CD14-positive monocyte (primary cell): ENCODE measurements around the gene TUT1. TPM values are rescaled to one million over a fixed set of nuclear protein-coding genes. Genes with fewer than 3 reads are reported as not detected.
A peak's percentile ranks its signal among the peaks of the same experiment; 100 is the strongest.

ENCODE experiments used
- DNase-seq, 3 donors: peaks; one replicate each; pipeline ENCODE4 v3.0.0-alpha.2; 2011 to 2022
- H2AFZ ChIP-seq: 2 replicates; pipeline ENCODE4 v1.6.0; 2012; ENCODE audit warnings: mild to moderate bottlenecking, low read depth, low read length, inconsistent platforms; ENCODE audit not compliant: insufficient read depth, poor library complexity, severe bottlenecking
- H3K27ac ChIP-seq, 2 donors: 1 replicate in 1 of 2; 2 replicates in 1 of 2; pipeline ENCODE4 v1.5.1; 2012 to 2013; ENCODE audit warnings: low read length in 2 of 2, control low read depth in 1 of 2, inconsistent platforms in 1 of 2, low read depth in 1 of 2, mild to moderate bottlenecking in 1 of 2
- H3K27me3 ChIP-seq, 2 donors: one replicate each; pipeline versions ENCODE4 v1.6.0 to v1.6.1; 2011 to 2013; ENCODE audit warnings: low read length in 2 of 2; ENCODE audit not compliant: control insufficient read depth in 2 of 2, insufficient read depth in 2 of 2
- H3K36me3 ChIP-seq, 2 donors: replicated peaks in 1 of 2; 1 replicate in 1 of 2; 2 replicates in 1 of 2; pipeline versions ENCODE4 v1.5.1 to v1.6.1; 2012 to 2013; ENCODE audit warnings: low read length in 2 of 2, control low read depth in 1 of 2, inconsistent platforms in 1 of 2, mild to moderate bottlenecking in 1 of 2; ENCODE audit not compliant: insufficient read depth in 2 of 2, control insufficient read depth in 1 of 2
- H3K4me1 ChIP-seq, 2 donors: 1 replicate in 1 of 2; 2 replicates in 1 of 2; pipeline versions ENCODE4 v1.5.1 to v1.6.1; 2012 to 2013; ENCODE audit warnings: low read length in 2 of 2, control low read depth in 1 of 2, inconsistent platforms in 1 of 2, mild to moderate bottlenecking in 1 of 2, moderate library complexity in 1 of 2; ENCODE audit not compliant: insufficient read depth in 2 of 2, control insufficient read depth in 1 of 2
- H3K4me2 ChIP-seq: replicated peaks from 2 replicates; pipeline ENCODE3; 2012; ENCODE audit warnings: low read length, moderate library complexity, mild to moderate bottlenecking; ENCODE audit not compliant: poor library complexity, severe bottlenecking; ENCODE audit errors: extremely low read depth
- H3K4me3 ChIP-seq, 3 experiments: fragments of 200-600 bp in 1 of 3; sonication (generic) in 1 of 3; replicated peaks in 1 of 3; 1 replicate in 2 of 3; 2 replicates in 1 of 3; pipeline ENCODE4 v1.5.1; 2011 to 2013; ENCODE audit warnings: low read length in 3 of 3, mild to moderate bottlenecking in 3 of 3, control low read depth in 2 of 3, low read depth in 2 of 3, inconsistent platforms in 1 of 3, moderate library complexity in 1 of 3
- H3K79me2 ChIP-seq: 2 replicates; pipeline ENCODE4 v1.6.0; 2012; ENCODE audit warnings: mild to moderate bottlenecking, control low read depth, inconsistent platforms, low read length, moderate library complexity; ENCODE audit not compliant: insufficient read depth
- H3K9ac ChIP-seq: 2 replicates; pipeline ENCODE4 v1.6.0; 2017; ENCODE audit warnings: low read length, mild to moderate bottlenecking; ENCODE audit not compliant: insufficient read depth, poor library complexity, severe bottlenecking
- H3K9me3 ChIP-seq, 2 donors: replicated peaks in 1 of 2; 1 replicate in 1 of 2; 2 replicates in 1 of 2; pipeline versions ENCODE4 v1.5.1 to v1.6.1; 2012 to 2013; ENCODE audit warnings: low read length in 2 of 2, control low read depth in 1 of 2; ENCODE audit not compliant: control insufficient read depth in 1 of 2, insufficient read depth in 1 of 2
- H4K20me1 ChIP-seq: 2 replicates; pipeline ENCODE4 v1.6.0; 2012; ENCODE audit warnings: mild to moderate bottlenecking, low read length, control low read depth, moderate library complexity; ENCODE audit not compliant: insufficient read depth
- H3K27ac Mint-ChIP-seq, 7 donors: one replicate each; pipeline ENCODE4 v1.8.0; 2020; ENCODE audit warnings: mild to moderate bottlenecking in 7 of 7, mixed read lengths in 7 of 7, moderate library complexity in 6 of 7, inconsistent platforms in 2 of 7
- H3K27me3 Mint-ChIP-seq, 3 donors: one replicate each; pipeline ENCODE4 v1.8.0; 2021 to 2022; ENCODE audit warnings: low read depth in 3 of 3, mild to moderate bottlenecking in 3 of 3, mixed read lengths in 3 of 3, moderate library complexity in 3 of 3, inconsistent platforms in 1 of 3
- H3K36me3 Mint-ChIP-seq, 2 donors: one replicate each; pipeline ENCODE4 v1.8.0; 2020; ENCODE audit warnings: mixed read lengths in 2 of 2, inconsistent platforms in 1 of 2, mild to moderate bottlenecking in 1 of 2
- H3K4me1 Mint-ChIP-seq: one replicate; pipeline ENCODE4 v1.8.0; 2020; ENCODE audit warnings: mild to moderate bottlenecking, mixed read lengths
- H3K4me3 Mint-ChIP-seq, 2 donors: one replicate each; pipeline ENCODE4 v1.8.0; 2020; ENCODE audit warnings: mild to moderate bottlenecking in 2 of 2, mixed read lengths in 2 of 2, moderate library complexity in 1 of 2
- H3K9me3 Mint-ChIP-seq, 7 donors: one replicate each; pipeline ENCODE4 v1.8.0; 2020 to 2022; ENCODE audit warnings: mixed read lengths in 7 of 7, mild to moderate bottlenecking in 6 of 7, moderate library complexity in 6 of 7, inconsistent platforms in 2 of 7
- WGBS: methylation state at CpG from one replicate; pipeline ENCODE4 v1.1.5; 2013; ENCODE audit warnings: missing lambda C conversion rate; ENCODE audit not compliant: insufficient coverage; 5-methylcytosine and 5-hydroxymethylcytosine counted together
- intact Hi-C, 2 donors: fragments of 100-400 bp; cut with micrococcal nuclease; formaldehyde crosslinking; loops; one replicate each; pipeline versions ENCODE4 v1.15.0 to v1.15.1; 2023
- polyA plus RNA-seq, 3 donors: library from polyadenylated mRNA; depleted of rRNA in 1 of 3; unstranded in 2 of 3; stranded (reverse) in 1 of 3; fragments of 300-500 nt in 2 of 3; fragments of >200 nt in 1 of 3; fragmentation: Illumina TruSeq in 2 of 3; gene quantifications; 1 replicate in 2 of 3; 2 replicates in 1 of 3; pipeline ENCODE4 v1.2.3, GENCODE V29; 2012 to 2021
- TF ChIP-seq, protein P1 (sequence below): fragments of 200-600 bp; IDR thresholded peaks from one replicate; pipeline ENCODE4 v1.8.0; 2022; ENCODE audit warnings: antibody characterized with exemption, mild to moderate bottlenecking

The TUT1 gene
- polyA plus RNA-seq, 3 donors, result 1.8 to 16.3 (median 2.1) TPM

DNA sequence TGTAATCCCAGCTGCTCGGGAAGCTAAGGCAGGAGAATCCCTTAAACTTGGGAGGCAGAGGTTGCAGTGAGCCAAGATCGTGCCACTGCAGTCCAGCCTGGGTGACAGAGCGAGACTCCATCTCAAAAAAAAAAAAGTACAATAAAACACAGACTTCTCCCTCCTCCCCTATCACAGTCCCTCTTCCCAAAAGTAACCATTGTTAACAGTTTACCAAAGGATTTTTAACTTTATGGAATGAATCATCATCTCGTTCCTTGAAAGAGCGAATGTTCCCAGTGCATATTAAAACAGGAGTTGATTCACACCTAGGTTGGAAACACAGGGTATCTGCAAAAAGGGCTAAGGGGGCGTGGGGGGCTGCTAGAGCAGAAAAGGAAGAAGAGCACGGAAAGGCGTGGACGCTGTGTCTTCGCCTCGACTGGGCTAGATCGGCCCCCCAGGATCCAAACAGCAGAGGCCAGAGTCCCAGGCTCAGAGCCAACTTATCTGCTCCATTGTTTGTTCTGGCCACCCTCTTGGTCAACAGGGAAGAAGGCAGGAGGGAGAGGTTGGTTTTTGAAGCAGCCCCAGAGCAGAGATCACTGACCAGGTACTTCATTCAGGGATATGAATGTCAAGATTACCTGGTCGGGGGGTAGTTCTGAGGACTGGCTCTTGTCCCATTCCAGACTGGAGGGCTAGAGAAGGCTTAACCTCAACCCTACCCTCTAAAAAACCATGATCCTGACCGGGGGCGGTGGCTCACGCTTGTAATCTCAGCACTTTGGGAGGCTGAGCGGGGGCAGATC, 42.6 kb downstream of the TUT1 start:
- no peaks in the 10 kb centered on the region for H3K9me3 ChIP-seq
- no peak overlapping the region for H3K4me2 ChIP-seq
- peaks cover 0 to 3% (median 0%) of the 10 kb centered on the region in 7 donors for H3K9me3 Mint-ChIP-seq
- no peak overlapping the region for H3K9ac ChIP-seq
- intact Hi-C loops, result loop anchor here in 1 of 2 donors (10.0 kb wide), 1 partner anchor 124 kb away; no protein-coding TSS in a partner anchor
- no peak overlapping the region for H2AFZ ChIP-seq
- DNase-seq, result no peak
- H3K4me1 Mint-ChIP-seq, result peaks cover 61% of the 10 kb centered on the region
- H3K4me1 ChIP-seq, result peaks cover 54 to 55% of the 10 kb centered on the region in 2 donors
- H3K79me2 ChIP-seq, result peaks cover 44% of the 10 kb centered on the region
- peaks cover 28% of the 10 kb centered on the region for H4K20me1 ChIP-seq
- TF ChIP-seq, protein P1, sequence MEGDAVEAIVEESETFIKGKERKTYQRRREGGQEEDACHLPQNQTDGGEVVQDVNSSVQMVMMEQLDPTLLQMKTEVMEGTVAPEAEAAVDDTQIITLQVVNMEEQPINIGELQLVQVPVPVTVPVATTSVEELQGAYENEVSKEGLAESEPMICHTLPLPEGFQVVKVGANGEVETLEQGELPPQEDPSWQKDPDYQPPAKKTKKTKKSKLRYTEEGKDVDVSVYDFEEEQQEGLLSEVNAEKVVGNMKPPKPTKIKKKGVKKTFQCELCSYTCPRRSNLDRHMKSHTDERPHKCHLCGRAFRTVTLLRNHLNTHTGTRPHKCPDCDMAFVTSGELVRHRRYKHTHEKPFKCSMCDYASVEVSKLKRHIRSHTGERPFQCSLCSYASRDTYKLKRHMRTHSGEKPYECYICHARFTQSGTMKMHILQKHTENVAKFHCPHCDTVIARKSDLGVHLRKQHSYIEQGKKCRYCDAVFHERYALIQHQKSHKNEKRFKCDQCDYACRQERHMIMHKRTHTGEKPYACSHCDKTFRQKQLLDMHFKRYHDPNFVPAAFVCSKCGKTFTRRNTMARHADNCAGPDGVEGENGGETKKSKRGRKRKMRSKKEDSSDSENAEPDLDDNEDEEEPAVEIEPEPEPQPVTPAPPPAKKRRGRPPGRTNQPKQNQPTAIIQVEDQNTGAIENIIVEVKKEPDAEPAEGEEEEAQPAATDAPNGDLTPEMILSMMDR, result no peak
- H3K27me3 Mint-ChIP-seq, result peaks cover 0 to 26% (median 10%) of the 10 kb centered on the region in 3 donors
- H3K4me3 Mint-ChIP-seq, result peak overlapping the region in 1 of 2 donors; percentile 86
- peak overlapping the region in 4 of 7 donors; percentile 25 to 87 (median 71) for H3K27ac Mint-ChIP-seq
- no peaks in the 10 kb centered on the region for H3K36me3 ChIP-seq
- no peak overlapping the region for H3K27ac ChIP-seq
- WGBS, result 95% methylated on average over 14 of the region's 17 CpGs
- no peak overlapping the region for H3K4me3 ChIP-seq
- H3K27me3 ChIP-seq, result no peaks in the 10 kb centered on the region
- peaks cover 8 to 17% of the 10 kb centered on the region in 2 donors for H3K36me3 Mint-ChIP-seq

DNA sequence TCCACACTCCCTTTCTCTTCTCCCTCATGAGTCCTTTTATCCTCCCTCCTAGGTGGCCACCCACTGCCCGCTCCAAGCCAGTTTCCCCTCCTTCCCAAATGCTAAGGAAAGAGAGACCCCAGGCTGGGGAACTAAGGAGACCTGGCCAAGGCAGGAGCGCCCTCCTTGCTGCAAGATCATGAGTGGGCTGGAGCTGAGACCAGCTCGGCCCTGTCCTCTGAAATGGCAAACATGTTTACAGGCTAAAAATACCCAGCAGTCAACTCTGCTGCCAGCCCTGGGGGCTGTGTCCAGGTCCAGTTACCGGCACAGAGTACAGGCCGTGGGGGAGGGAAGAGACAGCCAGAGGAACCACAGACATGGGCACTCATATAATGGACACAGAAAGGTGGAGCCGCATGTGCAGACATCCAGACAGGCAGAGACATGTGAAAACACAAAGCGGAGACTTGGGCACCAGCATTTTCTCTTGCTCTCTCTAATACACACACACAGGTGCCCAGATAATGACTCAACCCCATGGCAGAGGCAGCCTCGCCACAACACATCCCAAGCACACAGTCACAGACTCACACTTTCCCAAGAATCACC, 43.5 kb downstream of the TUT1 start:
- DNase-seq, result no peak
- H3K36me3 ChIP-seq, result no peaks in the 10 kb centered on the region
- no peak overlapping the region for H3K9ac ChIP-seq
- Mint-ChIP-seq H3K4me1 (peaks cover 61% of the 10 kb centered on the region), H3K4me3 (peak overlapping the region; percentile 85 to 86), H3K36me3 (peaks cover 8 to 22% of the 10 kb centered on the region in 2 donors), H3K27ac (peak overlapping the region in 5 of 7 donors; percentile 9 to 94 (median 16)), H3K9me3 (peaks cover 0 to 3% (median 0%) of the 10 kb centered on the region in 7 donors), H3K27me3 (peaks cover 0 to 25% (median 10%) of the 10 kb centered on the region in 3 donors)
- H3K9me3 ChIP-seq, result no peaks in the 10 kb centered on the region
- intact Hi-C loops, result loop anchor here in 1 of 2 donors (10.0 kb wide), 1 partner anchor 123 kb away; no protein-coding TSS in a partner anchor
- H3K4me2 ChIP-seq, result peak overlapping the region; percentile 94
- H2AFZ ChIP-seq, result peak overlapping the region; percentile 70
- H3K27ac ChIP-seq, result no peak overlapping the region
- H3K4me1 ChIP-seq, result peaks cover 54 to 55% of the 10 kb centered on the region in 2 donors
- H3K4me3 ChIP-seq, result peak overlapping the region in 2 of 3 experiments; percentile 63 to 87
- WGBS, result 90% methylated on average over 6 of the region's 8 CpGs
- H3K27me3 ChIP-seq, result no peaks in the 10 kb centered on the region
- peaks cover 37% of the 10 kb centered on the region for H4K20me1 ChIP-seq
- TF ChIP-seq, protein P1, result no peak
- H3K79me2 ChIP-seq, result peaks cover 53% of the 10 kb centered on the region
